GM12892 (cell line): ENCODE measurements around the gene ATG3.
A peak's percentile ranks its signal among the peaks of the same experiment; 100 is the strongest.
"Not testable (repeated sequence)": the region's sequence is repeated elsewhere in the genome, so short reads cannot be mapped to it uniquely, and the experiment has no call there.

Source experiments
- DNase-seq: peaks from one replicate; pipeline ENCODE4 v3.0.0; 2011; ENCODE audit not compliant: insufficient read length
- FAIRE-seq: peaks from 2 replicates; lab custom pipeline; 2011; peaks lifted over from hg19 to GRCh38; lab: Jason Lieb, UNC
- POLR2A ChIP-seq: IDR thresholded peaks from 2 replicates; pipeline ENCODE4 v1.6.1; 2011; ENCODE audit warnings: low read depth, low read length, control low read depth
- POLR2AphosphoS5 ChIP-seq: IDR thresholded peaks from 2 replicates; pipeline ENCODE4 v1.6.1; 2011; ENCODE audit warnings: low read depth, low read length, control low read depth
- TAF1 ChIP-seq: IDR thresholded peaks from 2 replicates; pipeline ENCODE4 v1.6.1; 2011; ENCODE audit warnings: low read depth, mild to moderate bottlenecking, control low read depth, low read length, borderline replicate concordance

ATG3 gene

DNA sequence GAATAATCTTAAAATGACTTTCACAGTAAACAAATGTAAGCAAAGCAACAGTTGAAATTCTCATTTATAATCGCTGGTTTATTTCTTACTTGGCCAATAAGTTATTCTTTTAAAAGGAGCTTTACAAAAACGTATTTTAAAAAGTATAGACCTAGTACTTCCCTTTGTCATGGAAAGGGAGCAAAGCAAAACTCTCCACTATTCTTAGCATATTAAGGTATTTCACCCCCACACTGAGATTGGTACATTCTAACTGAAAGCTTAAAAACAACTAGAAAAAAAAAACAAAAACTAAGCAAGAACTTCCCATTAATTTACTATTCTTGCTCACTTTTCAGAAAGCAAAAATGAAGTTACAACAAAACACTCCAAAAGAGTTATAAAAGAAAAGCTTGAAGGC, 1.5 kb downstream of the ATG3 start:
- TF ChIP-seq POLR2A (no peak), TAF1 (no peak), POLR2AphosphoS5 (no peak)
- FAIRE-seq (no peak), DNase-seq (no peak)

DNA sequence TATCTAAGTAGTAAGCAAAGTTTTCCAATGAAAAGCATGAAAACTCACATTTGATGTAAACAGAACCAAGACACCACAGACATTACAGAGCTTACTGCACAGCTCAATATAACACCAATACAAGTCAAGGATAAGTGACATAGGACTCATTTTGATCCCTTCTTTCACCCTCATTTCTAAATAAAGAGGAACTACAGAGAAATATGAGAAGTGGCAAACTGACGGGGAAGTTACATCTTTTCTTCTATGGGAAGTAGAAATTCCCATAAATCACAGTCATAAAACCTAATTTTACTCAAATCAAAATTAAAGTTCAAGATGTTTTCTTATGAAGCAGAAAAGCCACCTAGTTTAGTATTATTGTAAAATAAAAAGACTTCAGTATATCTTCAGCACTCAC, 3.8 kb downstream of the ATG3 start:
- DNase-seq (no peak), FAIRE-seq (no peak)
- TF ChIP-seq POLR2A (no peak), POLR2AphosphoS5 (no peak)

DNA sequence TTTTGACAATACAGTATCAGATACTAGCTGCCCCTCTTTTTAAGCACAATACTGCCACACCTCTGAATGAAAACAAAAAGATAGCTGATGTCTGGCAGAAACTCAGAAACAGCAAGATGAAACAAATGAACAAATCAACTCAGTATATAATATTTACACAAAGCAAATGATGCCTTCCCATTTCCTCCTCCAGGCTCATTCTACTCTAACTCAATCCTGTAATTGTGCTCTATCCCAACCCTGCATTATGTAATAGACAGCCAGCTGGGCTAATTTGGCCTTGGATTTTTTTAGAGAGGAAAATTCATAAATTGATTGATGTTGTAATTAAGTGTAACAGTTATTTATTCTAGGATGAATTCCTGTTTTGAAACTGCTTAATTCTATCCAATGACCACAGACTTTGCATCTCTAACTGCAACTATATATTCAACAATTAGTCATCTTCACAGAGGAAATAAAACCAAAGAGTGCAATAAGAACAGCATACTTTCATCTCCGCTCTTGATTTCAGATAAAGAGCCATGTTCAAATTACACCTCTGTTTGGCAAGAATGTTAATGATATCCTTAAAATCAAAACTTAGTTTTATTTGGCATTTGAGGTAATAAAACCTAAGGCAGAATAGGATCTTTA, 6.1 kb downstream of the ATG3 start:
- TF ChIP-seq POLR2AphosphoS5, result no peak
- TF ChIP-seq TAF1, result no peak
- no peak for TF ChIP-seq POLR2A
- FAIRE-seq (no peak), DNase-seq (no peak)

DNA sequence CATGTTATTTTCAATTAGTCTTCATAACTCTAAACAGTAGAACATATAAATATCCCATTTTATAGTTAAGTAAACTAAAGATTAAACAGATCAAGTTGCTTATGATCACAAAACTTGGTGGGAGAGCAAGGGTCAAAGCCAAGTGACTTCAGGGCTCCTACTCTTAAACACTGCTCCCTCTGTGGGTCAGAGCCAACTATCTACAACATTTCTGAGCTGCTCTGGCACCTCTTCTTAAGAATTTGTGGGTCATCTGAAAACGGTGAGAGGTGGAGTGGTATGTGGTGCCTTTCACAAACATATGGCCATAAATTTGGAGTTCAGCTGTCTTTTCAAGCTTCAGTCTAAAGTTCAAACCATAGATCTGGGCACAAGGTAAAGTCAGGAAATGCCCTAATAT, 10.9 kb downstream of the ATG3 start:
- no peak for TF ChIP-seq POLR2AphosphoS5
- no peak for TF ChIP-seq TAF1
- DNase-seq (no peak), FAIRE-seq (peak; percentile 84)

DNA sequence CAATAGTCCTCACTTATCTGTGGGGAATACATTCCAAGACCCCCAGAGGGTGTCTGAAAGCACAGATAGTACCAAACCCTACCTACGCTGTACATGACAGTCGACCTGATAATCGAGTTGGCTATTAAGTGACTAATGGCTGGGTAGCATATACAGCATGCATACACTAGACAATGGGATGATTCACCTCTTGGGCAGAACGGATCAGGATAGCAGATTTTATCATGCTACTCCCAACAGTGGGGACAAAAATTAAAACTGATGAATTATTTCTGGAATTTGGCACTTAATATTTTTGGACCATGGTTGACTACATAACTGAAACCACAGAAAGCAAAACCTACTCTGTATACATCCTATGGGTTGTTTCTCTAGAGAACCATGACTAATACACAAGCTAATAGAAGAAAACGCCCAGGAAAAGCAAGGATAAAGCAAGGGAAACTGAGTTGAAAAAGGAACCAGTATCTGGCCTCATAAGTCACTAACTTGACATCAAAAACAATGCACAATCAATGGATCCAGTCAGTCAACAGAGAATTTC, 15.5 kb downstream of the ATG3 start:
- FAIRE-seq (no peak), DNase-seq (no peak)
- no peak for TF ChIP-seq POLR2AphosphoS5
- no peak for TF ChIP-seq POLR2A
- no peak for TF ChIP-seq TAF1

DNA sequence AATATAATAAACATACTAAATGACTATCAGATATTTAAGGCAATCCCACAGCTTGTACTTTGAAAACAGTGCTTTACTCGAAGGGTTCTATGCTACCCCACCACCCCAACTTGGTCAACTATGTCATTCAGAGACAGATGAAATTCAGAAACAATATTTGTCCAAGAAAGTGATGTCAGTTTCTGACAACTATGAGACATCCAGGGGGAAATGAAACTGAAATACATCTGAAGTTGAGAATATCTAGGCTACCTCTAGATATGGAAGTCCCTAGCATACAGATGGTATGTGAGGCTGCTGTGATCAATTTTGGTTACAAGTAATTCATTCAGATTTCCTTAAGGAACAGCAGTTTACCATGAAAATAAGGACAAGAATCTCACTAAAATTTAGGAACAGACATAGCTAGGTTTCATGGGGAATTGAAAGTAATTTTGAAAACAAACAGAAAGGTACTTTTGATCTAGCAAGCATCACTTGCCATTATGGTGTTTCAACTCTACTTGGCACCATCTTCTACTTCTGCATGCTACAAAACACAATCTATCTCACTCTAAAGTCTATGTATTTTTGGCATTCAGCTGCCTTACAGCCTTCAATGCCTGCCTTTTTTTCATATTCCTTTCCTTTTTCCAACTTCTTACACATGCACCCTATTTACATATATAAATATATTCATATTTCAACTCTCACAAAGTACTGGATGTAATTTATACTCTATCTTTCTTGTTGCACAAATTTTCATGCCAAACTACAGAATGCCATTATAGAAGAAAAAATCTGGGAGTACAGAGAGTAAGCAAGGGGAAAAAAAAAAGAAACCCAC, 21.7 kb downstream of the ATG3 start:
- peak; percentile 71 for FAIRE-seq
- no peak for DNase-seq
- TF ChIP-seq POLR2AphosphoS5 (no peak), TAF1 (no peak), POLR2A (no peak)

DNA sequence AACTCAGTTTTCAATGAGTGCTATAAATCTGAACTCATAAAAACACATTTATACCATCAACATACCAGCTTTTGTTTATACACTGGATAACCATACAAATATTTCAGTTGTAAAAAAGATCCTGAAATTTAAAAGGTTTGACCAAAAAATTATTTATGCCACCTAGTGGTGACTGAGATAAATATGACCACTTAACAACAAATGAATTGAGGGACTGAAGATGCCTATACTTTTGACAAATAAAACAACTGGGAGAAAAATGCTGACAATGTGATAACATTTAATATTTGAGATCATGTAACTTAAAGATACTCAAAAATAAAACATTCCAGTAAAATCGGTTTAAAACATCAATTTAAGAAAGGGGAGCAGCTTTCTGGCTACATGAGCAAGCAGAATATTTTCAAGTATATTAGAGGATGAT, 30.4 kb downstream of the ATG3 start:
- TF ChIP-seq TAF1, result no peak
- no peak for TF ChIP-seq POLR2AphosphoS5
- TF ChIP-seq POLR2A, result no peak
- DNase-seq (no peak), FAIRE-seq (peak; percentile 72)

DNA sequence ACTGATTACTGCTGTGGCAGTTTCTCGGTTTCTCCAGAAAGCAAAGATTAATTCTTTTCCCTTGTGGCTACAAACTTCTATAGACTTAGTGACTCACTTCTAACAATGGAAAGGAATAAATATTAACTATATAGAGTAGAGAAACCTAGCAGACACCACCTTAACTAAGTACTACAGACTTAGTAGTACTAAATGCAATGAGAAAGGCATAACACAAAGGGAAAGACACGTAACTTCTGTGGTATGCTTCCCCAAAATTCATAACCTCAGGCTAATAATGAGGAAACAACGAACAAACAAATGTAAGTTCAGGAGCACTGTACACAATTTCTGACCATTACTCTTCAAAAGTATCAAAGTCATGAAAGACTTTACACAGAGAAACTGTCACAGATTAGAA, 31.2 kb downstream of the ATG3 start:
- FAIRE-seq (no peak), DNase-seq (no peak)
- TF ChIP-seq POLR2A (no peak), POLR2AphosphoS5 (no peak), TAF1 (no peak)

DNA sequence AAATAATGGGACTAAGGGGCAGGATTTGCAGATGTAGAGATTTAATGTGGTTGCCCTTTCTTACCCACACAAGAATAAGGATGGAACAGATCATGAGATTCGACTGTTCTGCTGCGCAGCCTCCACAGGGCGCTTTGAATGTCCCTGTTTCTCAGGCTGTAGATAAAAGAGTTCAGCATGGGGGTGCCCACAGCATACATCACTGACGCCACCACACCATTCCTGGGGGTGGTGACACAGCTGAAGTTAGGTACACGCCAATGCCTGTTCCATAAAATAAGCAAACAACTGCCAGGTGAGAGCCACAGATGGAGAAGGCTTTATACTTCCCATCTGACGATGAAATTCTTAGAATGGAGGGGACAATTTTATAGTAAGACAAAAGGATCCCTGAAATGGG, 37.6 kb downstream of the ATG3 start:
- not testable (repeated sequence) for DNase-seq, FAIRE-seq

DNA sequence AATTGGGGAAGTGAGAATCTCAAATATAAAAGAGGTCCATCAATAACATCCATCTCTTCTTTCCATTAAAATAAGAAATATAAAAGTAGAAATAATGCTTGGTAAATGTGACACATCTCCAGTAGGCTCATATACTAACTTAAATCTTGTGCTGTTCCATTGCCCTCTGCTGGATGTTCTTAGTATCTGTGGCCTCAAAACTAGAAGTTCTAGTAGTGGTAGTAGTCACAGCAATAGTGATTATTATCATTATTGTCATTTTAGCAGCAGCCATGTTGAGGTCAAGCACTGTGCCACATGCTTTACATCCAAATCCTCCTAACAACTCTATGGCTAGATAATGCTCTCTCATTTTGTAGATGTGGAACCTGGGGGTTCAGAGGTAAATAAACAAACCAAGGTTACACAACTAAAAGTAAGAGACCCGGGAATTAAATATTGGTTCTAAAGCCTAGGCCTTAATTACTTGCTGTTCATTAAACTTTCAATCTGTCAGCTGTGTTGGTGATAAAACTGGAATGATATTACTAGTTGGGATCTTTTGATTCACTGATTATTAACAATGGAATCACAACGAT, 42.2 kb downstream of the ATG3 start:
- no peak for DNase-seq
- FAIRE-seq, result peak; percentile 79
- TF ChIP-seq TAF1 (no peak), POLR2A (no peak), POLR2AphosphoS5 (no peak)

DNA sequence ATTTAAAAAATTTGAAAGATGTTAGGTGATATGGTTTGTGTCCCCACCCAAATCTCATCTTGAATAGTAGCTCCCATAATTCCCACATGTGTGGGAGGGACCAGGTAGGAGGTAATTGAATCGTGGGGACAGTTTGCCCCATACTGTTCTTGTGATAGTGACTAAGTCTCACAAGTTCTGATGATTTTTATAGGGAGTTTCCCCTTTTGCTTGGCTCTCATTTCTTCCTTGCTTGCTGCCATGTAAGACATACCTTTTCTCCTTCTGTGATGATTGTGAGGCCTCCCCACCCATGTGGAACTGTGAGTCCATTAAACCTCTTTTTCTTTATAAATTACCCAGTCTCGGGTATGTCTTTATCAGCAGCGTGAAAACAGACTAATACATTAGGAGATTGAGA, 42.8 kb downstream of the ATG3 start:
- DNase-seq, result not testable (repeated sequence)
- peak; percentile 84 for FAIRE-seq
